Measurements from ENCODE around the gene CFAP46.

CFAP46 gene

GRCh38 chr10:132920101-132920925 lies 22.1 kb downstream of the CFAP46 start:
- TF ChIP-seq, protein P1, sequence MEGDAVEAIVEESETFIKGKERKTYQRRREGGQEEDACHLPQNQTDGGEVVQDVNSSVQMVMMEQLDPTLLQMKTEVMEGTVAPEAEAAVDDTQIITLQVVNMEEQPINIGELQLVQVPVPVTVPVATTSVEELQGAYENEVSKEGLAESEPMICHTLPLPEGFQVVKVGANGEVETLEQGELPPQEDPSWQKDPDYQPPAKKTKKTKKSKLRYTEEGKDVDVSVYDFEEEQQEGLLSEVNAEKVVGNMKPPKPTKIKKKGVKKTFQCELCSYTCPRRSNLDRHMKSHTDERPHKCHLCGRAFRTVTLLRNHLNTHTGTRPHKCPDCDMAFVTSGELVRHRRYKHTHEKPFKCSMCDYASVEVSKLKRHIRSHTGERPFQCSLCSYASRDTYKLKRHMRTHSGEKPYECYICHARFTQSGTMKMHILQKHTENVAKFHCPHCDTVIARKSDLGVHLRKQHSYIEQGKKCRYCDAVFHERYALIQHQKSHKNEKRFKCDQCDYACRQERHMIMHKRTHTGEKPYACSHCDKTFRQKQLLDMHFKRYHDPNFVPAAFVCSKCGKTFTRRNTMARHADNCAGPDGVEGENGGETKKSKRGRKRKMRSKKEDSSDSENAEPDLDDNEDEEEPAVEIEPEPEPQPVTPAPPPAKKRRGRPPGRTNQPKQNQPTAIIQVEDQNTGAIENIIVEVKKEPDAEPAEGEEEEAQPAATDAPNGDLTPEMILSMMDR (IDR thresholded peaks at IDR 0.05; ENCODE audit: insufficient read depth, low read length, poor library complexity, severe bottlenecking) = no peak
- TF ChIP-seq EZH2phosphoT487 (conservative IDR thresholded peaks at IDR 0.05; ENCODE audit: low read length) = no peak
- H3K4me3 ChIP-seq (ENCODE audit: insufficient read depth, low read length, poor library complexity, severe bottlenecking) = no peak overlapping the region
- H3K9ac ChIP-seq (ENCODE audit: low read length) = no peak overlapping the region
- H2AFZ ChIP-seq (ENCODE audit: low read depth, low read length, severe bottlenecking) = no peak overlapping the region
- no peaks in the 10 kb centered on the region for H3K36me3 ChIP-seq (ENCODE audit: low read length)
- H3K79me2 ChIP-seq (ENCODE audit: insufficient read depth, low read length) = no peaks in the 10 kb centered on the region
- no peaks in the 10 kb centered on the region for H3F3A ChIP-seq (ENCODE audit: insufficient read depth)
- no peaks in the 10 kb centered on the region for H3K9me3 ChIP-seq (ENCODE audit: insufficient read depth, low read length)
- H3K27me3 ChIP-seq (ENCODE audit: low read length) = no peaks in the 10 kb centered on the region
- no peak overlapping the region for H3K4me2 ChIP-seq (ENCODE audit: low read depth, low read length, poor library complexity, severe bottlenecking)
- no peak overlapping the region for H3K27ac ChIP-seq (ENCODE audit: low read depth, low read length)
- no peaks in the 10 kb centered on the region for H3K9me2 ChIP-seq (replicated peaks; ENCODE audit: insufficient read depth, low read length)
- H4K20me1 ChIP-seq (ENCODE audit: low read depth, low read length) = no peaks in the 10 kb centered on the region

- Histone ChIP-seq H2AFZ (ENCODE audit: low read depth, low read length, severe bottlenecking) (no peak overlapping the region), H3K27ac (ENCODE audit: low read depth, low read length) (no peak overlapping the region), H3K4me3 (ENCODE audit: insufficient read depth, low read length, poor library complexity, severe bottlenecking) (no peak overlapping the region), H3K79me2 (ENCODE audit: insufficient read depth, low read length) (no peaks in the 10 kb centered on the region), H3K9me3 (ENCODE audit: insufficient read depth, low read length) (no peaks in the 10 kb centered on the region), H3K27me3 (ENCODE audit: low read length) (no peaks in the 10 kb centered on the region), H3K9me2 (replicated peaks; ENCODE audit: insufficient read depth, low read length) (no peaks in the 10 kb centered on the region), H3K9ac (ENCODE audit: low read length) (no peak overlapping the region), H3K4me2 (ENCODE audit: low read depth, low read length, poor library complexity, severe bottlenecking) (no peak overlapping the region), H3K36me3 (ENCODE audit: low read length) (no peaks in the 10 kb centered on the region), H3F3A (ENCODE audit: insufficient read depth) (no peaks in the 10 kb centered on the region), H4K20me1 (ENCODE audit: low read depth, low read length) (no peaks in the 10 kb centered on the region)
- TF ChIP-seq EZH2phosphoT487 (conservative IDR thresholded peaks at IDR 0.05; ENCODE audit: low read length) = no peak
- TF ChIP-seq, protein P1 (IDR thresholded peaks at IDR 0.05; ENCODE audit: insufficient read depth, low read length, poor library complexity, severe bottlenecking) = no peak
Measured at GRCh38 chr10:132919374-132920100, 22.8 kb downstream of the CFAP46 start.

- Histone ChIP-seq H3K9me3 (ENCODE audit: insufficient read depth, low read length) (no peaks in the 10 kb centered on the region), H3K4me2 (ENCODE audit: low read depth, low read length, poor library complexity, severe bottlenecking) (no peak overlapping the region), H3K9ac (ENCODE audit: low read length) (no peak overlapping the region), H3F3A (ENCODE audit: insufficient read depth) (no peaks in the 10 kb centered on the region), H3K27me3 (ENCODE audit: low read length) (no peaks in the 10 kb centered on the region), H3K4me3 (ENCODE audit: insufficient read depth, low read length, poor library complexity, severe bottlenecking) (no peak overlapping the region), H3K9me2 (replicated peaks; ENCODE audit: insufficient read depth, low read length) (no peaks in the 10 kb centered on the region), H3K79me2 (ENCODE audit: insufficient read depth, low read length) (no peaks in the 10 kb centered on the region), H4K20me1 (ENCODE audit: low read depth, low read length) (no peaks in the 10 kb centered on the region), H2AFZ (ENCODE audit: low read depth, low read length, severe bottlenecking) (no peak overlapping the region), H3K27ac (ENCODE audit: low read depth, low read length) (no peak overlapping the region), H3K36me3 (ENCODE audit: low read length) (no peaks in the 10 kb centered on the region)
- no peak for TF ChIP-seq EZH2phosphoT487 (conservative IDR thresholded peaks at IDR 0.05; ENCODE audit: low read length)
- TF ChIP-seq, protein P1 (IDR thresholded peaks at IDR 0.05; ENCODE audit: insufficient read depth, low read length, poor library complexity, severe bottlenecking) = no peak
Measured at GRCh38 chr10:132918617-132919373, 23.6 kb downstream of the CFAP46 start.

All from SU-DHL-6 (cell line).